ENCODE measurements around the gene LMO2.

GRCh38 chr11:33910296-33910957, 18.6 kb upstream of the LMO2 start:
- TF ChIP-seq CTCF (conservative IDR thresholded peaks at IDR 0.05 in 1 of 2, IDR thresholded peaks at IDR 0.05 in 1 of 2; ENCODE audit: extremely low read depth in 1 of 2, insufficient read depth in 1 of 2, low read depth in 1 of 2, low read length in 2 of 2): no peak
- no peak for TF ChIP-seq EZH2 (IDR thresholded peaks at IDR 0.05; ENCODE audit: borderline replicate concordance, low read length)
